ENCODE results near the gene HSPA1L. TPM values are rescaled to one million over a fixed set of nuclear protein-coding genes. Genes with fewer than 3 reads are reported as not detected.
"Not testable (repeated sequence)": the region's sequence is repeated elsewhere in the genome, so short reads cannot be mapped to it uniquely, and the experiment has no call there.

HSPA1L gene
- total RNA-seq, 2 donors from 2014 or later, result 1.1 to 1.2 TPM

GRCh38 chr6:31821301-31822035, 6.4 kb upstream of the HSPA1L start:
- DNase-seq (ENCODE audit: low spot score), result no peak
- Histone ChIP-seq H3K4me1 (ENCODE audit: control insufficient read depth in 1 of 2, low read depth in 2 of 2) (peaks cover 33 to 66% of the 10 kb centered on the region in 2 donors), H3K4me3 (peak overlapping the region; percentile 72), H3K36me3 (no peaks in the 10 kb centered on the region), H3K27ac (peak overlapping the region; percentile 92 to 98), H3K9me3 (no peaks in the 10 kb centered on the region), H3K27me3 (replicated peaks; ENCODE audit: insufficient read depth) (no peaks in the 10 kb centered on the region)
- TF ChIP-seq CTCF (IDR thresholded peaks at IDR 0.05), result no peak
- ATAC-seq (ENCODE audit: insufficient number of reproducible peaks, low FRiP score, low read depth), result peak; percentile 6

- Histone ChIP-seq H3K27ac (peak overlapping the region; percentile 92 to 98), H3K4me1 (ENCODE audit: control insufficient read depth in 1 of 2, low read depth in 2 of 2) (peaks cover 27 to 56% of the 10 kb centered on the region in 2 donors)
- H3K27me3 ChIP-seq (replicated peaks; ENCODE audit: insufficient read depth); H3K9me3 ChIP-seq; ATAC-seq (ENCODE audit: insufficient number of reproducible peaks, low FRiP score, low read depth); H3K4me3 ChIP-seq; DNase-seq (ENCODE audit: low spot score); H3K36me3 ChIP-seq: not testable (repeated sequence)
Measured at GRCh38 chr6:31820399-31820798, 5.3 kb upstream of the HSPA1L start.

- Histone ChIP-seq H3K4me3 (peak overlapping the region; percentile 70), H3K9me3 (no peaks in the 10 kb centered on the region), H3K27ac (peak overlapping the region; percentile 19 to 92), H3K36me3 (no peaks in the 10 kb centered on the region), H3K27me3 (replicated peaks; ENCODE audit: insufficient read depth) (no peaks in the 10 kb centered on the region), H3K4me1 (ENCODE audit: control insufficient read depth in 1 of 2, low read depth in 2 of 2) (peaks cover 27 to 55% of the 10 kb centered on the region in 2 donors)
- ATAC-seq (ENCODE audit: insufficient number of reproducible peaks, low FRiP score, low read depth) (no peak), DNase-seq (ENCODE audit: low spot score) (no peak)
- no peak for TF ChIP-seq CTCF (IDR thresholded peaks at IDR 0.05)
Measured at GRCh38 chr6:31819871-31820299, 4.8 kb upstream of the HSPA1L start.

- H3K9me3 ChIP-seq; H3K36me3 ChIP-seq; ATAC-seq (ENCODE audit: insufficient number of reproducible peaks, low FRiP score, low read depth); H3K27me3 ChIP-seq (replicated peaks; ENCODE audit: insufficient read depth); DNase-seq (ENCODE audit: low spot score): not testable (repeated sequence)
- H3K4me1 ChIP-seq (ENCODE audit: control insufficient read depth in 1 of 2, low read depth in 2 of 2), result peaks cover 25 to 57% of the 10 kb centered on the region in 2 donors
- peak overlapping the region; percentile 85 to 92 for H3K27ac ChIP-seq
- peak overlapping the region; percentile 70 for H3K4me3 ChIP-seq
Measured at GRCh38 chr6:31817929-31818511, 2.9 kb upstream of the HSPA1L start.

GRCh38 chr6:31817133-31817928, 2.2 kb upstream of the HSPA1L start:
- not testable (repeated sequence) for H3K9me3 ChIP-seq; ATAC-seq (ENCODE audit: insufficient number of reproducible peaks, low FRiP score, low read depth); DNase-seq (ENCODE audit: low spot score); H3K27me3 ChIP-seq (replicated peaks; ENCODE audit: insufficient read depth); H3K36me3 ChIP-seq
- Histone ChIP-seq H3K4me1 (ENCODE audit: control insufficient read depth in 1 of 2, low read depth in 2 of 2) (peaks cover 22 to 50% of the 10 kb centered on the region in 2 donors), H3K4me3 (peak overlapping the region; percentile 70), H3K27ac (peak overlapping the region; percentile 85 to 92)

GRCh38 chr6:31814677-31815024, 432 bp downstream of the HSPA1L start:
- ATAC-seq (ENCODE audit: insufficient number of reproducible peaks, low FRiP score, low read depth), result peak; percentile 78

More at GRCh38 chr6:31814677-31815024, 432 bp downstream of the HSPA1L start:
- H3K27ac ChIP-seq, result peak overlapping the region; percentile 97 to 98
- no peak for TF ChIP-seq CTCF (IDR thresholded peaks at IDR 0.05)
- H3K9me3 ChIP-seq, result no peaks in the 10 kb centered on the region
- H3K4me3 ChIP-seq, result peak overlapping the region; percentile 81
- H3K27me3 ChIP-seq (replicated peaks; ENCODE audit: insufficient read depth), result no peaks in the 10 kb centered on the region
- DNase-seq (ENCODE audit: low spot score), result peak; percentile 96
- H3K36me3 ChIP-seq, result no peaks in the 10 kb centered on the region
- peaks cover 15 to 29% of the 10 kb centered on the region in 2 donors for H3K4me1 ChIP-seq (ENCODE audit: control insufficient read depth in 1 of 2, low read depth in 2 of 2)

Data from thoracic aorta (tissue), 2 donors.